ENCODE measurements around the gene WASL.

- TF ChIP-seq FOXA1 (IDR thresholded peaks at IDR 0.05) = no peak
- TF ChIP-seq SUZ12 (IDR thresholded peaks at IDR 0.05) = no peak
- no peak for TF ChIP-seq FOXM1 (IDR thresholded peaks at IDR 0.05; ENCODE audit: borderline replicate concordance)
- no peak for TF ChIP-seq L3MBTL2 (conservative IDR thresholded peaks at IDR 0.05)
- no peak for TF ChIP-seq SP1 (IDR thresholded peaks at IDR 0.05)
- no peak for TF ChIP-seq TARDBP (IDR thresholded peaks at IDR 0.05)
- TF ChIP-seq BHLHE40 (IDR thresholded peaks at IDR 0.05; ENCODE audit: borderline replicate concordance) = no peak
- TF ChIP-seq ELF4 (IDR thresholded peaks at IDR 0.05) = no peak
- TF ChIP-seq CTBP1 (IDR thresholded peaks at IDR 0.05; ENCODE audit: borderline replicate concordance) = no peak
These were observed 21.5 kb downstream of the WASL start for GRCh38 chr7:123727071-123727837.

Data from HEK293T (cell line).